Activated CD8-positive, alpha-beta memory T cell treated with anti-CD3 and anti-CD28 coated beads, Interleukin-2, amount 50 U/mL, for 24 hours (primary cell): ENCODE measurements around the gene GPX4.

Experiments used
- DNase-seq: peaks from one replicate; pipeline ENCODE4 v3.0.0-alpha.2; 2020; ENCODE audit errors: extremely low read depth

GPX4 gene

DNA sequence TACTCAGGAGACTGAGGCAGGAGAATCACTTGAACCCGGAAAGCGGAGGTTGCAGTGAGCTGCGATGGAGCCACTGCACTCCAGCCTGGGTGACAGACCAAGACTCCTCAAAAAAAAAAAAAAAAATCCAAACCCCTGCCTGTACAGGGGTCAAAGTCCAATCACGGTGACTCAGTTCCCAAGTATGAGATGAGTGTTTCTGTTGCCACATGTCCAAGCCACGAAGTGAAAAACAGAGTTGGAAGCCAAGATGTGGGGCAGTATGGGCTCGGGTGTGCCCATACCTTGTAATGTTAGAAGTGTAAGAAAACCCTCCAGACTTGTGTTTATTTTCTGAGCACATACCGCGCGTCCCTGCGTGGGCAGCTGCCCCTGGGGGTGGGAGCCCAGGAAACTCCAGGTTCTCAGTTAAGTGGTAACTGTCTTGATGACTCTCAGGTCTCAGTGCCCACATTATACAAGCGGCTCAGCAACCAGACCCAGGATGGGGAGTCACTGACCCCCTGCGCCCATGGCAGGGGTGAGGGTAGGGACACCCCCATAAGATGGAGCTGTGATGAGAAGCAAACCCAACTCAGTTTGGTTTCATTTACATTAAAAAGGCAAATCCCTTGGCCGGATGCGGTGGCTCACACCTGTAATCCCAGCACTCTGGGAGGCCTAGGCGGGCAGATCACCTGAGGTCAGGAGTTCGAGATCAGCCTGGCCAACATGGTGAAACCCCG is 1.2 kb upstream of the GPX4 start:
- DNase-seq = no peak

- no peak for DNase-seq
Measured at GRCh38 chr19:1103132-1103707, 574 bp upstream of the GPX4 start.

DNA sequence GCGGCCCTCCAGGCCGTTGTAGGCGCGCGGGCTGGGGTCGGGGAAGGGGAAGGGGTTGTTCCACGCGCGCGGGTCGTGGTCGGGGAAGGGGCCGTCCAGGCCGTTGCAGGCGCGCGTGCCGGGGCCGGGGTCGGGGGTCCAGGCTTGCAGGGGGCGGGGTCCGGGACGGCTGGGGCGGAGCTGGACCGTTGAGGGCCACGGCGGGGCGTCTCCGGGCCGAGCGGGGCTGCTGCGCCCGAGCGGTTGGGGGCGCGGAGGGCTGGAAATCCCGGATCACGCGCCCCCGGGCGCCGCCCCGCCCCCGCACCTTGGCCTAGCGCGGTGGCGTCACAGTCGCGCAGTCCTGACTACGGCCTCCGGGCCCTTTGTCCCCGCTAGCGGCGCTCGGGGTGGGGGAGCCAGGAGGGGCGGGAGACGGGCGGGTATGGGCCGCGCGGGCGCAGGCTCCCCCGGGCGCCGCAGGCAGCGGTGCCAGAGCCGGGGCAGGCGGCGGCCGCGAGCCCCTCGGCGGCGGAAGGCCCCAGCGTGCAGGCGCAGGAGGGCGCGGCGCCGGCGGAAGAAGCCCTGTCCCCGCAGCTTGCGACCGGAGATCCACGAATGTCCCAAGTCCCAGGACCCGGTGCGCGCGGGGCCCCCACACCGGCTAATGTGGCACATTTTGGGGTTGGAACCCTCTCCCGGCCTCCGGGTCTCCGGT is 665 bp downstream of the GPX4 start:
- no peak for DNase-seq

- no peak for DNase-seq
Measured at GRCh38 chr19:1105008-1105872, 1.4 kb downstream of the GPX4 start.

GRCh38 chr19:1105873-1106840 is 2.4 kb downstream of the GPX4 start:
- DNase-seq = no peak

- no peak for DNase-seq
Measured at GRCh38 chr19:1106841-1107660, 3.3 kb downstream of the GPX4 start.

DNA sequence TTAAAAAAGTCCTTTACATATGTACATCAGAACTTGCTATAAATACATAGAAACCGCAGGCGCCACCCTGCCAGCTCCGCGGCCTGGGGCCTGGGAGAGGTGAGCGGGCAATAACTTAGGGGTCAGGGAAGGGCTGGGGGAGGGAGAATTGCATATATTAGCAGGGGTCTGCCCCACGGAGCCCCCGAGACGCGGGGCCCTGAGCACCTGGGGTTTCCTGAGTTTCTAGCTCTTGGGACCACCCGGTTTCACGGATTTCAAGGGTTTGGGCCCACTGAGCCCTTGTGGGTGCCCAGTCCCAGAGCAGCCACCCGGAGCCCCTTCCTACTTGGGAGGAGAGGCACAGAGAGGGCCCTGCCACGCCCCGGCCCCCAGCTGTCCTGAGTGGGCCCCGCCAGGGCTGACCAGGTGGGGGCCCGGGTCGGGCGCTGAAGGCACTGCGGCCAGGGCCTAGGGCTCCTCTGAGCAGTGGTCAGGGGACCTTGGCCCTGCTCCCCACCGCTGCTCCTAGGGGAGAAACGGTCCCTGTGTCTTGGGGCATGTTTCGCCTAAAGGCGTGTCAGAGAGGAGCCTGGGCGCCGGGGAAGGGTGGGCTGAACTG is 4.0 kb downstream of the GPX4 start:
- DNase-seq = no peak

GRCh38 chr19:1108291-1109031 is 4.7 kb downstream of the GPX4 start:
- no peak for DNase-seq

DNA sequence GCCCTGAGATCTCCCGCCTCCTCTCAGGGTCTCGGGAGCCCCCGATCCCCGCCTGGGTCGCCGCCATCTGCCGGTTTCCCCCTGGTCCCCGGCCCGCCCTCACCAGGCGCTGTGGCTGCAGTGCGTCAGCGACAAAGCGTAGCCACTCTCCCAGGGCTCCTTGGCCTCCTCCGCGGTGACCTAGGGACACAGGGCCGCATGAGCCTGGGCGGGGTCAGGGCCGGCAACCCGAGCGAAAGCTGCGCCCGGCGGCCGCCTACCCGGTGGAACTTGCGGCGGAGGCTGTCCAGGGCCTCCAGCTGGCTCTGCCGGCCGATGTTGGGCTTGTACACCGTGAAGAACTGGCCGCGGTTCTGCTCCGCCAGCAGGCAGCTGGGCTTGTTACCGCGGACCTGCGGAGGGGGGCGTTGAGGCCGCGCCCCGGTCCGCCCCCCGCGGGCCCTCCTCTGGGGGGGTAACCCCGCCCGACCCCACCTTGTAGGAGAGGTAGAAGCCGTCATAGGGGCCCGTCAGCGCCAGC is 5.3 kb downstream of the GPX4 start:
- no peak for DNase-seq

DNA sequence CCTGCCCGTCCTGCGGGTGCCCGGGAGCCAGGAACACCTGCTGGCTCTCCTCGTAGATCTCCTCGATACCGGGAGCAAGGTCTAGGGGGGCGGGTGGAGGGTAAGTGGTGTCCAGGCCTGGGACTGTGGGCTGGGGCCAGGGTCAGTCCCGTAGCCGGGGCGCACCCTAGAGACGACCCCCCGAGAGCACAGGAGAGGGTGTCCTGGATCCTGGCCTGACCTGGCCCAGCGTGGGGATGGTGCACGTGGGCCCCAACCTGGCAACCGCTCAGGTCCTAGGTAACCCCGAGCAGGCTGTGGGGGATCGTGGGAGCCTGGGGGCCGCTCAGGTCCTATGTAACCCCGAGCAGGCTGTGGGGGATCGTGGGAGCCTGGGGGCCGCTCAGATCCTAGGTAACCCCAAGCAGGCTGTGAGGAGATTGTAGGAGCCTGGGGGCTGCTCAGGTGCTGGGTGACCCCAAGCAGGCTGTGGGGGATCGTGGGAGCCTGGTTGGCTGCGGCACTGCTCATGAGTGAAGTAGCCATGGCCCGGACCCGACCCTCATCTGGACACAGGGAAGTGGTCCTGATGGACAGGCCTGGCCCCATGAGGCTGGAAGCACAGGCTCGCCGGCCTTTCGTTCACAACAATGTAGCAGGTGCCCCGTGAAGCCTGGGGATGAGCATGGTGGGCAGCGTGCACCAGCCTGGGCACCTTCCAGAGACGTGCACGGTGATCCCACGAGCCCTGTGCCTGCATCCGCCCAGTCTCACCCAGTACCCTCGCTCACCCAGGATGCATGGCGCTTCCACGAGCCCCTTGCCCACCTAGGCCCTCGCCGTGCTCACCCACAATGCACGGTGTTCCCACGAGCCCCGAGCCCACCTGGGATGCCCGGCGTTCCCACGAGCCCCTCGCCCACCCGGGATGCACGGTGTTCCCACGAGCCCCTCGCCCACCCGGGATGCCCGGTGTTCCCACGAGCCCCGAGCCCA is 6.2 kb downstream of the GPX4 start:
- no peak for DNase-seq

DNA sequence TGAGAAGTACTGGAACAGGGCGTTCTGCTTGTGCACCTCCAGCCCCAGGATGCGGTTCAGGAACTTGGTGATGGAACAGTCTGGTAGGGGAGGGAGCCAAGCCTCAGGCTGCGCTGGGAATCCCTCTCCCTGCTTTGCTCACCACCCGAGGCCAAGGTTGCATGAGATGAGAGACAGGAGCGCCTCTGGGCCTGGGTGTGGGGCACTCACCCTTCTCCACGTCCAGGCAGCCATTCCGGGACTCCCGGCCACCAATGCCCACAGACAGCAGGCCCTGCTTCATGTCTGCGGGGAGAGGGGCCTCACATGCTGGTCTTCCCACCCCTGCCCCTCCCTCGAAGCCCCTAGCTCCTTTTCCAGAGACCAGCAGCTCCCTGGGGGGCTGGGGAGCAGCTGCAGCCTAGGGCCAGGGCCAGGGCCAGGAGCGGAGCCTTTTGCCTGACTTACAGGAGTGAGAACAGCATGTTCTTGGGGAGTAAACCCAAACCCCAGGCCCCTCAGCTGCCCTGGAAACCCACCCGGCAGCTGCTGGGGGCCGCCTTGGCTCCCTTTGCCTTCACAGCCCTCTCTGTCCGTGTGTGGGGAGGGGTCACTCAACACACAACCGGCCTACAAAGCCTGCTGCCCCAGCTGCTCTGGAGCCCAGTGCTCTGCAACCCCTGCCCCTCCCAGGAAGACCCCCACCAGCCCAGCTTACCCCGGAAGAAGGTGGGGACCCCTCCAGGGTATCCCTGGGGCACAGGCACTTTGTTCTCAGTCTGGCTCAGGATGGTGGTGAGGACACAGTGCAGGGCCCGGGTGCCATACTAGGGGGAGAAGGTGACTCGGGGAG is 7.2 kb downstream of the GPX4 start:
- no peak for DNase-seq

- DNase-seq = no peak
Measured at GRCh38 chr19:1111641-1112267, 8.0 kb downstream of the GPX4 start.

DNA sequence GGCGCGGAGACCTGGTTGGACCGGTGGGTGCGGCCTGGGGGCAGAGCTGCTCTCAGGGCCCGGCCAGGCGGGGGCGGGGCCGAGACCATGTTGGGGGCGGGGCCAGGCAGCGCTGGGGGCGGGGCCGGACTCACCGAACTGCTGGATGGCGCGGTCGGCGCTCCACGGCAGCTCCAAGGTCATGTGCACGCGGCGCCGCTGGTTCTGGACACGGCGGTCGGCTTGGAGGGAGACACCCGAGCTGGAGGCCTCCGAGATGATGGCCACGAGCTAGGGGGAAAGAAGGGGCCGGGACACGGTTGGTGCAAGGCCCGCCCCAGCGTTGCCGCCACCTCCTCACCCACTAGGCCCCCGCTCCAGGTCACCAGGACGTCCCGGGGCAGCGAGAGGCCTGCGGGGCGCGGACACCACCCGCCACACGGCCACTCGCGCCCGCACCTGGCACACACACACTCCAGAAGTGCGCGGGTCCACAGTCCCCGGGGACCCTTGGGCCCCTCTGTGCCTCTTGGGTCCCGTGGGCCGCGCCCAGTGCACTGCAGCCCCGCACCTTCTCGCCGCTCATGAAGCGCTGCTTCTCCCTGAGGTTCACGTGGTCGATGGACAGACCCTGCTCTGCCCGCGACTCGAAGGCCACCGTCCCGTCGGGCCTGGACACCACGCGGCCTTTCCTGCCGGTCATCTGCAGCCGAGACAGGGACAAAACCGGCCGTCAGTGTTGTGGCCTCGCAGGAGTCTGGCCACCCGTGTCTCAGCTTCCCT is 8.7 kb downstream of the GPX4 start:
- no peak for DNase-seq

- no peak for DNase-seq
Measured at GRCh38 chr19:1113030-1113985, 9.5 kb downstream of the GPX4 start.
